Measurements from ENCODE around the gene HOXA10.

Gene HOXA10

DNA sequence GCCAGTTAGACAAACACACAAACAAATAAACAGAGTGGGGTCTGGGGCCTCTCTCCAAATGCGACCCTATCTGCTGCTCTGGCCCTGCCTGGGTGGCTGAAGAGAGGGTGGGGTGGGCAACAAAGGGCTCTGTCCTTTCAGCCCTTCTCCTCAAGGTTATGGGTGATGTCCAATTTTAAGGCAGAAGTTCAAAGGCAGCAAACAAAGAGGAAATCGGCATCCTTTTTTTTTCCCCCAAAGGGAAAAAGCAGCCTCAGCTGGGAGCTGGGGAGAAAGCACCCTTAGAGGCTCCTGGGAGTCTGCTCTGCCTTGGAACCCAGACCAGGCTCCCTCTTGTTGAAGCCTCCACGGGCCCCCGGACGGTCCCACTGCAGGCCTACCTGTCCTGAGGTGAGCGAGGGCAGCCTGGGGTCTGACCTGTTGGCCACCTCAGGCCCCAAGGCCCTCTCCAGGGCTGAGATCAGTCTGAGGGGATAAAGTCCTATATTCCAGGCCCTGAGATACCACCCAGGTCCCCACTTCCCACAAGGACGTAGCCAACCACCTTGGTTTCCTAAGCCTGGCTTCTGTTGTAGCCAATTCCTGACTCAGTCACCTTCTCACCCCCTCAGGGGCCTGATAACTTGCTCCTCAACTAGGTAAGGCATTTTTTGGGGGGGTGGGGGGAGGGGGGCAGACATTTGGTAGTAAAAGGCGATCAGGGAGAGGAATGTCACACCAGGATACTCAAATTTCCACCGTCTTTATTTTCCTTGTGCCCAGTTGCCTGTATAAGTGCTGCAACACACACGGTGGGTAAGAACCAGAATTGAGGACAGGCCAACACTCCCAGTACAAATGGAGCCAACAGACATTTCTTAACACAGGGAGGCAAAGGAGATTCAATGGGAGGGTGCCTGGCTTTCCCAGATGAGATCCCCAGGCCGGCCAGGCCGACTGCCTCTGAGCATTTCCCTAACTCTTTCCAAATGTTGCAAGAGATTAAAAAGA, 6.6 kb upstream of the HOXA10 start:
- H4K20me1 ChIP-seq = peaks cover 91% of the 10 kb centered on the region
- no peak overlapping the region for H3K4me2 ChIP-seq
- peaks cover 100% of the 10 kb centered on the region for H3K27me3 ChIP-seq
- no peak for TF ChIP-seq Cebpa-rat (IDR thresholded peaks at IDR 0.05)
- H3K9ac ChIP-seq = no peak overlapping the region
- H3K36me3 ChIP-seq = no peaks in the 10 kb centered on the region
- peaks cover 13% of the 10 kb centered on the region; the same call in 1 of the 2 replicates for H3K9me3 ChIP-seq
- no peaks in the 10 kb centered on the region for H3K4me1 ChIP-seq
- H3K27ac ChIP-seq = no peak overlapping the region
- H3K4me3 ChIP-seq = no peak overlapping the region

DNA sequence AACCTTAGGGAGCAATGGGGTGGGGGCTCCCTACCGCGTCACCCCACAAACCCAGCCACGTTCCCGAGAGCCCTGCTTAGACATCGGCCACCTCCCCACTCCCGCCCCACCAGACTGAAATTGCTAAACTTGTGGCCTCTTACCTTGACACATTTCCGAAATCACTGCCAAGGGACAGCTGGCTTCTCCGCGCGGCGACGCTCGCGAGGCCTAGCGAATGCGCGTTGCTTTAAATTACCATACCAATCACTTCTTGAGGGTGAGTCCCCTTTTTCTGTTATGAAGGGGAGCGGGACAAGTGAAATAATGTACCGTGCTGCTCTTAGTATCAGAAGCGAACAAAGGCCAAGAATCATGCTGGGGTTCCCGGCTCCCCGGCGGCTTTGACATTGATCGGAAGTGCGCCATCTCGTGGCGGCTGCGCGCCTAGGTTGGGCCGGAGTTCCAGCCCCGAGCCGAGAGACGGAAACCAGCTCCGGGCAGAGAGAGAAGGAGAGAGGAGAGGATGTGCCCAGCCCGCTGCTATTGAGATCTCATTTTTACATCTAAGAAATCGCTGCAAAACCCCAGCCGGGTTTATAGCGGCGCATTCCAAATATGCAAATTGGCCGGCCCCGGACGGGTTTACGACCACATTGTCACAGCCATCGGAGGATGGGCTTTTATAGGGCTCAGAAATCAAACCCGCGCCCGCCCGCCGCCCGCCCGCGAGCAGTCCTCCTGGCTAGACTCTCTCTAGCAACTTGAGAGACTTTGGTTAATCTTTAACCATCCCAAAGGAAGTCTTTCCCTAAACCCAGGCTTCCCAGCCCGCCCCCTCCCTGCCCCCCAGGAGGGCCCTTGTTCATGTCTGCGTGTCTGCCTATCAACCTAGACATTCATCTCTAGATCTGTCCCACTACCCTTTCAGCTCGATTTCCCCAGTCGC, 5.6 kb upstream of the HOXA10 start:
- Histone ChIP-seq H3K27ac (no peak overlapping the region), H3K4me1 (no peaks in the 10 kb centered on the region), H3K36me3 (no peaks in the 10 kb centered on the region), H3K4me2 (no peak overlapping the region), H3K27me3 (peaks cover 100% of the 10 kb centered on the region), H3K9ac (no peak overlapping the region), H3K9me3 (peaks cover 15% of the 10 kb centered on the region; the same call in 1 of the 2 replicates), H4K20me1 (peaks cover 91% of the 10 kb centered on the region), H3K4me3 (no peak overlapping the region)
- no peak for TF ChIP-seq Cebpa-rat (IDR thresholded peaks at IDR 0.05)

DNA sequence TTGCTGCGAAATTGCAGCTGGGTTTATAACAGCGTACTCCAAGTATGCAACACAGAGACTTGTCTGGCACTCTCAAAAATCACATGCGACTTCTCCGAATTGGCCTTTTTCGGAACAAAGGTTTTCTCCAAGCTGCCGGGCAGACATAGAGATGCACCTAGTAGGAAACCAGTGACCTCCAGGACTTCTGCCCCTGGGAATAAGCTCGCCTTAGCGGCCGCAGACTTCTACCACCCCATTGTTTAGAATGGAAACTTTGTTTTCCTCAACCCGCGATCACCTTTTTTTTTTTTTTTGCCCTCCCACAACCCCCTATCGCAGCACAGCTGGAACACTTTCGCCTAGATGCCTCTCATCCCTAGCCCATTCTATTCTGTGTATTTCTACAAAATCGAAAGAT, 4.9 kb upstream of the HOXA10 start:
- no peak overlapping the region for H3K27ac ChIP-seq
- H3K36me3 ChIP-seq = no peaks in the 10 kb centered on the region
- no peak for TF ChIP-seq Cebpa-rat (IDR thresholded peaks at IDR 0.05)
- no peak overlapping the region for H3K9ac ChIP-seq
- H3K4me2 ChIP-seq = no peak overlapping the region
- peaks cover 91% of the 10 kb centered on the region for H4K20me1 ChIP-seq
- no peaks in the 10 kb centered on the region for H3K4me1 ChIP-seq
- H3K4me3 ChIP-seq = no peak overlapping the region
- peaks cover 100% of the 10 kb centered on the region for H3K27me3 ChIP-seq
- H3K9me3 ChIP-seq = peaks cover 23% of the 10 kb centered on the region

- no peak for TF ChIP-seq Cebpa-rat (IDR thresholded peaks at IDR 0.05)
- peaks cover 91% of the 10 kb centered on the region for H4K20me1 ChIP-seq
- H3K4me1 ChIP-seq = no peaks in the 10 kb centered on the region
- H3K27ac ChIP-seq = no peak overlapping the region
- peaks cover 29% of the 10 kb centered on the region for H3K9me3 ChIP-seq
- peaks cover 100% of the 10 kb centered on the region for H3K27me3 ChIP-seq
- no peaks in the 10 kb centered on the region for H3K36me3 ChIP-seq
- no peak overlapping the region for H3K4me3 ChIP-seq
- H3K9ac ChIP-seq = no peak overlapping the region
- H3K4me2 ChIP-seq = no peak overlapping the region
Observed at GRCh38 chr7:27178366-27178765, 4.2 kb upstream of the HOXA10 start.

- no peak overlapping the region for H3K4me3 ChIP-seq
- H3K9me3 ChIP-seq = peaks cover 34% of the 10 kb centered on the region
- no peak overlapping the region for H3K27ac ChIP-seq
- H4K20me1 ChIP-seq = peaks cover 91% of the 10 kb centered on the region
- TF ChIP-seq Cebpa-rat (IDR thresholded peaks at IDR 0.05) = no peak
- no peak overlapping the region for H3K4me2 ChIP-seq
- peaks cover 100% of the 10 kb centered on the region for H3K27me3 ChIP-seq
- no peaks in the 10 kb centered on the region for H3K36me3 ChIP-seq
- no peak overlapping the region for H3K9ac ChIP-seq
- H3K4me1 ChIP-seq = no peaks in the 10 kb centered on the region
Observed at GRCh38 chr7:27177795-27178320, 3.7 kb upstream of the HOXA10 start.

GRCh38 chr7:27176962-27177794, 3.1 kb upstream of the HOXA10 start:
- Histone ChIP-seq H4K20me1 (peaks cover 91% of the 10 kb centered on the region), H3K9me3 (peaks cover 41% of the 10 kb centered on the region), H3K4me3 (no peak overlapping the region), H3K27me3 (peaks cover 100% of the 10 kb centered on the region), H3K4me2 (no peak overlapping the region), H3K9ac (no peak overlapping the region), H3K36me3 (no peaks in the 10 kb centered on the region), H3K4me1 (no peaks in the 10 kb centered on the region), H3K27ac (no peak overlapping the region)
- TF ChIP-seq Cebpa-rat (IDR thresholded peaks at IDR 0.05) = no peak

DNA sequence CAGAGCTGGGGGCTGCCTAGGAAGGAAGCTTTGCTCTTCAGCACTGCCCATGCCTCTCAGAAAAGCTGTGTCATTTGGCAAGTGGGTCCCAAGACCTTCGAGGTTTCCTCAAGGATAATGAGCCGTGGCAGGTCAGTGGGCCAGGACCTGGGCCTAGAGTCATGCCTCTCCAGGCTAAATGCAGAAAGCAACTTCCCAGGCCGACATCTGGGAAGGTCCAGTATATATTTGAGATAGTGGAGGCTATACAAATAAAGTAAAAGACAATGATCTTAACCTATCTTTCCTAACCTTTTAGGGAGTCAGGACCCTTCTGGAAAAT, 2.4 kb upstream of the HOXA10 start:
- Histone ChIP-seq H3K9ac (no peak overlapping the region), H3K4me3 (no peak overlapping the region), H3K4me1 (no peaks in the 10 kb centered on the region), H3K27ac (no peak overlapping the region), H3K27me3 (peaks cover 100% of the 10 kb centered on the region), H3K9me3 (peaks cover 48% of the 10 kb centered on the region), H4K20me1 (peaks cover 92% of the 10 kb centered on the region), H3K4me2 (no peak overlapping the region), H3K36me3 (no peaks in the 10 kb centered on the region)
- TF ChIP-seq Cebpa-rat (IDR thresholded peaks at IDR 0.05) = no peak

DNA sequence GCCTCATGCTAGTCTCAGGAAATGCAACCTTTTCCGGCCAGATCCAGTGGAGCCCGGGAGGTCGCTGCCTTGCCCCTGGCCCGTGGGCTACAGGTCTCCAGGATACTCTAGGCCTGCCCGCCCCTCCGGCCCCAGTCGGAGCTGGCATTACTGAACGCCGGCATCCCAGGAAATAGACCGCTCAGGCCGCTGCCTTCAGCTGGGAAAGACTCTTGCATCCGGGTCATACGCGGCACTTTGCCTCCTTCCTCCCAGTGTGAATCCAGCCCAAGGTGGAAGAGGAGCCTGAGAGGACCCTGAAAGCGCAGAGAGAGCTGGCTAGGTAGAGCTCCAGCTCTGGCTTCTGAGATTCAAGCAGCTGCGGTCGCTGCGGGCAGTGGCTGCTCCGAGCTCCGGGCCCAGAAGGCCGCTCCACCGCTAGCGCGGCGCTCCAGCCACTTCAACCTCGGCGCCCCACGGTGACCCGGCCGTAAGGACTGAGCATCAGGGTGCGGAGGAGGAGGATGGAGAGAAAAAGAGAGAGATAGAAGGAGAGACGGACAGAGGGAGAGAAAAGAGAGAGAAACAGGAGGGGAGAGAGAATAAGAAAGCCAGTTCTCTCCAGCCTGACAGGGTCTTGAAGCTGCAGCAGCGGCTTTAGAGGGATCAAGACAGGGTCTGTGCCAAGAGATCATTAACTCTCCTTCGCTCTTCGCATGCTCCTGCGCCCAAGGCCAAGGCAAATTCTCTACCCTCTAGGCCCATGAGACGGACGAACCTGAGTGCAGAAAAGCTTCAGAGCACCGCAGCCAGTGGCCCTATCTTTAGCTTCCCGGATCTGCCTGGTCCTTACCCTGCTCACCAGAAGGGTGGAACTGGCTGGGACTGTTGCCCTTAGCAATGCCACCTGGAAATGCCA, 1.8 kb upstream of the HOXA10 start:
- H3K27me3 ChIP-seq = peaks cover 100% of the 10 kb centered on the region
- no peak overlapping the region for H3K4me3 ChIP-seq
- H3K4me2 ChIP-seq = no peak overlapping the region
- TF ChIP-seq Cebpa-rat (IDR thresholded peaks at IDR 0.05) = no peak
- no peaks in the 10 kb centered on the region for H3K36me3 ChIP-seq
- H3K27ac ChIP-seq = no peak overlapping the region
- H4K20me1 ChIP-seq = peaks cover 93% of the 10 kb centered on the region
- H3K9me3 ChIP-seq = peaks cover 48% of the 10 kb centered on the region
- no peak overlapping the region for H3K9ac ChIP-seq
- H3K4me1 ChIP-seq = no peaks in the 10 kb centered on the region

Measured in BLaER1 (cell line).